HFF-Myc (cell line): ENCODE results near the gene SPATS2L.

ENCODE experiments used
- DNase-seq: peaks from one replicate; pipeline ENCODE4 v3.0.0-alpha.2; 2011; ENCODE audit warnings: low read depth; ENCODE audit errors: extremely low read depth
- H3K4me3 ChIP-seq: replicated peaks from 2 replicates; pipeline ENCODE4 v1.5.1; 2011; ENCODE audit warnings: low read depth, mild to moderate bottlenecking, control low read depth, low read length
- CTCF ChIP-seq: IDR thresholded peaks from 2 replicates; pipeline ENCODE4 v1.5.1; 2012; ENCODE audit warnings: mild to moderate bottlenecking, low read depth, low read length, control low read depth; ENCODE audit errors: missing control alignments

SPATS2L gene

GRCh38 chr2:200367155-200367554 is 60.7 kb downstream of the SPATS2L start:
- no peak overlapping the region for H3K4me3 ChIP-seq
- TF ChIP-seq CTCF = no peak
- no peak for DNase-seq

- no peak for TF ChIP-seq CTCF
- H3K4me3 ChIP-seq = no peak overlapping the region
- no peak for DNase-seq
Observed at GRCh38 chr2:200369886-200370285, 63.4 kb downstream of the SPATS2L start.

- H3K4me3 ChIP-seq = no peak overlapping the region
- DNase-seq = no peak
- TF ChIP-seq CTCF = no peak
Observed at GRCh38 chr2:200373231-200373630, 66.7 kb downstream of the SPATS2L start.

- no peak for DNase-seq
- no peak for TF ChIP-seq CTCF
- no peak overlapping the region for H3K4me3 ChIP-seq
Observed at GRCh38 chr2:200373973-200374416, 67.5 kb downstream of the SPATS2L start.

- H3K4me3 ChIP-seq = no peak overlapping the region
- no peak for TF ChIP-seq CTCF
- no peak for DNase-seq
Observed at GRCh38 chr2:200376513-200377354, 70.2 kb downstream of the SPATS2L start.

GRCh38 chr2:200377355-200378336 is 71.2 kb downstream of the SPATS2L start:
- TF ChIP-seq CTCF = no peak
- no peak overlapping the region for H3K4me3 ChIP-seq
- DNase-seq = no peak
